Panc1 (cell line): ENCODE data around the gene F2. TPM values are rescaled to one million over a fixed set of nuclear protein-coding genes. Genes with fewer than 3 reads are reported as not detected.

Experiments
- ATAC-seq: fragments of 200-7000 bp; cut with Tn5 transposase; 2 replicates; pipeline ENCODE4 v1.9.1; 2020; ENCODE audit warnings: mild to moderate bottlenecking, moderate library complexity
- BruUV-seq: library from RNA; stranded (reverse); fragments of 400-500 nt; replicated peaks from 2 replicates; lab custom pipeline; 2021; lab: Mats Ljungman, UMichigan
- CTCF ChIA-PET: fragments of 300-600 bp; sonication (Branson Sonifier 250); formaldehyde crosslinking; loops from one replicate; lab custom pipeline; 2022; ENCODE audit warnings: antibody characterized with exemption; lab: Charles Lee
- POLR2A ChIA-PET: fragments of 300-600 bp; sonication (Branson Sonifier 250); formaldehyde crosslinking; loops from one replicate; lab custom pipeline; 2022; ENCODE audit warnings: antibody characterized with exemption; lab: Charles Lee
- DNase-seq: peaks from one replicate; pipeline ENCODE4 v3.0.0-alpha.2; 2010; ENCODE audit warnings: low read depth, low spot score
- H3K27ac ChIP-seq: 2 replicates; pipeline ENCODE4 v1.5.1; 2011; ENCODE audit warnings: mild to moderate bottlenecking, low read length, inconsistent platforms
- H3K27me3 ChIP-seq: fragments of 200-500 bp; sonication (Bioruptor generic); 2 replicates; pipeline ENCODE4 v1.6.0; 2014; ENCODE audit warnings: low read length, inconsistent platforms; ENCODE audit not compliant: control insufficient read depth, insufficient read depth
- H3K36me3 ChIP-seq: fragments of 200-500 bp; sonication (Bioruptor generic); 2 replicates; pipeline ENCODE4 v1.5.1; 2014; ENCODE audit warnings: inconsistent platforms, mild to moderate bottlenecking, low read length, moderate library complexity; ENCODE audit not compliant: control insufficient read depth, insufficient read depth
- H3K4me1 ChIP-seq: 2 replicates; pipeline ENCODE4 v1.5.1; 2011; ENCODE audit warnings: inconsistent platforms, mild to moderate bottlenecking, low read length, moderate library complexity; ENCODE audit not compliant: control insufficient read depth, insufficient read depth
- H3K4me3 ChIP-seq, 2 experiments: 2 replicates each; pipeline ENCODE4 v1.5.1; 2011 to 2012; ENCODE audit warnings: low read depth in 2 of 2, low read length in 2 of 2, mild to moderate bottlenecking in 2 of 2, inconsistent platforms in 1 of 2, moderate library complexity in 1 of 2
- H3K9me3 ChIP-seq: fragments of 200-500 bp; sonication (Bioruptor generic); 2 replicates; pipeline ENCODE4 v1.5.1; 2014; ENCODE audit warnings: low read depth, mild to moderate bottlenecking, inconsistent platforms, low read length, moderate library complexity; ENCODE audit not compliant: control insufficient read depth, insufficient read depth
- POLR2AphosphoS5 ChIP-seq: IDR thresholded peaks from 2 replicates; pipeline ENCODE4 v1.6.1; 2012; ENCODE audit warnings: mild to moderate bottlenecking, low read depth, low read length, moderate library complexity
- SIN3A ChIP-seq: IDR thresholded peaks from 2 replicates; pipeline ENCODE4 v1.6.1; 2012; ENCODE audit warnings: low read depth, mild to moderate bottlenecking, low read length, moderate library complexity, borderline replicate concordance; ENCODE audit not compliant: insufficient read depth
- TCF7L2 ChIP-seq: IDR thresholded peaks from 2 replicates; pipeline ENCODE4 v1.6.1; 2011; ENCODE audit warnings: mild to moderate bottlenecking, low read depth, low read length, inconsistent platforms
- in situ Hi-C: cut with HindIII; loops from 2 replicates; pipeline ENCODE4 v1.10.0; 2016; ENCODE audit warnings: low sequenced_read_pairs, low pct_unique_long_range_greater_than_20kb
- intact Hi-C: fragments of 100-400 bp; cut with micrococcal nuclease; formaldehyde crosslinking; loops from one replicate; pipeline ENCODE4 v1.10.0; 2022; ENCODE audit not compliant: unreplicated experiment
- total RNA-seq: library from RNA; stranded (reverse); gene quantifications from one replicate; pipeline ENCODE4 v1.2.1, GENCODE V29; 2021; ENCODE audit not compliant: unreplicated experiment
- TF ChIP-seq, protein P1 (sequence below): fragments of 450-650 bp; IDR thresholded peaks from 2 replicates; pipeline ENCODE4 v1.5.1; 2017; ENCODE audit warnings: mild to moderate bottlenecking
- TF ChIP-seq, protein P2 (sequence below), 2 experiments: IDR thresholded peaks; 2 replicates each; pipeline ENCODE4 v1.6.1; 2011 to 2012; ENCODE audit warnings: low read depth in 2 of 2, control low read depth in 1 of 2, low read length in 1 of 2, mild to moderate bottlenecking in 1 of 2, moderate library complexity in 1 of 2; ENCODE audit not compliant: insufficient read depth in 1 of 2

Gene F2
- total RNA-seq, 1 experiment from 2014 or later, result 0.64 TPM

DNA sequence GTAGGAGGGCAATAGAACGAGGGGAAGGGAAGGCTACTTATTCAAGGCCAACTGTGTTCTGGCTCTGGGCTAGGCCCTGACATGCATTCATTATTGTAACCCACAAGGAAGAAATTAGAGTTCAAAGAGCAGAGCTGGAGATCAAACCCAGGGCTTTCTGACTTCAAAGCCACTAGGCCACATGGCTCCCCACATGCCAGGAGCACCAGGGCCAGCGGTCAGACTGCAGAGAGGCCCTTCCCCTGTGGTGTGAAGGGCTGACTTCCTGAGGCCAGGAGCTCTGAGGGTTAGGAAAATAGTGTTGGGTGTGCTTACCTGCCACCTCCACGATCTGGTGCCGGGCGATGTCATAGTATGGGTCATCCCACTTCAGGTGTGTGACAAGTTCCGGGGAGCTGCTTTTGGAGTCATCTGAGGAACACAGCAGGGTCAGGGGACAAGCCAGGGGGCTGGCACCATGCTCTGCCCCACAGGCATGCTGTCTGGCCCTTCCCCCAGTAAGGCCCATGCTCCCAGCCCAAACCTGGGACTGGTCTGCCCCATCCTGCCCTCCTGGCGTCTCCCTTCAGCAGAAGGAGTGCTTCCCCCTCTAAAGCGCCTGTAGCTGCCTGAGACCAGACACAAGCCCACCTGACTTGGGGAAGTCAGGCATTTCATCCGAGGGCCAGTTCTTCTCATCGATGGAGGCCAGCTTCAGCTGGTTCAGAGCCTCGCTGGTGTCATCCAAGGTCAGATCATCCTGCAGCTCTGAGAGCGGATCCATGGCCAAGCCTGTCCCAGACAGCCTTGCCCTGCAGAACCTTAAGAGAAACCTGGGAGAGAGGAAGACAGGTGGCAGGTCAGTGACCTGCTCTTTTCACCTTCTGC, 23.4 kb upstream of the F2 start:
- Histone ChIP-seq H3K27ac (no peak overlapping the region), H3K4me3 (no peak overlapping the region), H3K4me1 (no peaks in the 10 kb centered on the region; the same call in 1 of the 2 replicates), H3K27me3 (no peaks in the 10 kb centered on the region), H3K36me3 (no peaks in the 10 kb centered on the region), H3K9me3 (no peaks in the 10 kb centered on the region)
- ChIA-PET CTCF (no interaction called here), POLR2A (interaction anchor here (0.5 to 0.6 kb wide), 3 partner anchors 35 to 336 kb away, joined by 3 to 10 read pairs (median 8); no protein-coding TSS in a partner anchor)
- no TSS peak for BruUV-seq
- in situ Hi-C loops, result no loop called here
- TF ChIP-seq POLR2AphosphoS5 (no peak), TCF7L2 (no peak), SIN3A (no peak)
- TF ChIP-seq, protein P1, sequence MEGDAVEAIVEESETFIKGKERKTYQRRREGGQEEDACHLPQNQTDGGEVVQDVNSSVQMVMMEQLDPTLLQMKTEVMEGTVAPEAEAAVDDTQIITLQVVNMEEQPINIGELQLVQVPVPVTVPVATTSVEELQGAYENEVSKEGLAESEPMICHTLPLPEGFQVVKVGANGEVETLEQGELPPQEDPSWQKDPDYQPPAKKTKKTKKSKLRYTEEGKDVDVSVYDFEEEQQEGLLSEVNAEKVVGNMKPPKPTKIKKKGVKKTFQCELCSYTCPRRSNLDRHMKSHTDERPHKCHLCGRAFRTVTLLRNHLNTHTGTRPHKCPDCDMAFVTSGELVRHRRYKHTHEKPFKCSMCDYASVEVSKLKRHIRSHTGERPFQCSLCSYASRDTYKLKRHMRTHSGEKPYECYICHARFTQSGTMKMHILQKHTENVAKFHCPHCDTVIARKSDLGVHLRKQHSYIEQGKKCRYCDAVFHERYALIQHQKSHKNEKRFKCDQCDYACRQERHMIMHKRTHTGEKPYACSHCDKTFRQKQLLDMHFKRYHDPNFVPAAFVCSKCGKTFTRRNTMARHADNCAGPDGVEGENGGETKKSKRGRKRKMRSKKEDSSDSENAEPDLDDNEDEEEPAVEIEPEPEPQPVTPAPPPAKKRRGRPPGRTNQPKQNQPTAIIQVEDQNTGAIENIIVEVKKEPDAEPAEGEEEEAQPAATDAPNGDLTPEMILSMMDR, result no peak
- TF ChIP-seq, protein P2, sequence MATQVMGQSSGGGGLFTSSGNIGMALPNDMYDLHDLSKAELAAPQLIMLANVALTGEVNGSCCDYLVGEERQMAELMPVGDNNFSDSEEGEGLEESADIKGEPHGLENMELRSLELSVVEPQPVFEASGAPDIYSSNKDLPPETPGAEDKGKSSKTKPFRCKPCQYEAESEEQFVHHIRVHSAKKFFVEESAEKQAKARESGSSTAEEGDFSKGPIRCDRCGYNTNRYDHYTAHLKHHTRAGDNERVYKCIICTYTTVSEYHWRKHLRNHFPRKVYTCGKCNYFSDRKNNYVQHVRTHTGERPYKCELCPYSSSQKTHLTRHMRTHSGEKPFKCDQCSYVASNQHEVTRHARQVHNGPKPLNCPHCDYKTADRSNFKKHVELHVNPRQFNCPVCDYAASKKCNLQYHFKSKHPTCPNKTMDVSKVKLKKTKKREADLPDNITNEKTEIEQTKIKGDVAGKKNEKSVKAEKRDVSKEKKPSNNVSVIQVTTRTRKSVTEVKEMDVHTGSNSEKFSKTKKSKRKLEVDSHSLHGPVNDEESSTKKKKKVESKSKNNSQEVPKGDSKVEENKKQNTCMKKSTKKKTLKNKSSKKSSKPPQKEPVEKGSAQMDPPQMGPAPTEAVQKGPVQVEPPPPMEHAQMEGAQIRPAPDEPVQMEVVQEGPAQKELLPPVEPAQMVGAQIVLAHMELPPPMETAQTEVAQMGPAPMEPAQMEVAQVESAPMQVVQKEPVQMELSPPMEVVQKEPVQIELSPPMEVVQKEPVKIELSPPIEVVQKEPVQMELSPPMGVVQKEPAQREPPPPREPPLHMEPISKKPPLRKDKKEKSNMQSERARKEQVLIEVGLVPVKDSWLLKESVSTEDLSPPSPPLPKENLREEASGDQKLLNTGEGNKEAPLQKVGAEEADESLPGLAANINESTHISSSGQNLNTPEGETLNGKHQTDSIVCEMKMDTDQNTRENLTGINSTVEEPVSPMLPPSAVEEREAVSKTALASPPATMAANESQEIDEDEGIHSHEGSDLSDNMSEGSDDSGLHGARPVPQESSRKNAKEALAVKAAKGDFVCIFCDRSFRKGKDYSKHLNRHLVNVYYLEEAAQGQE (IDR thresholded peaks at IDR 0.05; ENCODE audit: insufficient read depth in 1 of 2, low read depth in 2 of 2, low read length in 1 of 2), result no peak
- DNase-seq (no peak), ATAC-seq (no peak)
- intact Hi-C loops, result no loop called here

DNA sequence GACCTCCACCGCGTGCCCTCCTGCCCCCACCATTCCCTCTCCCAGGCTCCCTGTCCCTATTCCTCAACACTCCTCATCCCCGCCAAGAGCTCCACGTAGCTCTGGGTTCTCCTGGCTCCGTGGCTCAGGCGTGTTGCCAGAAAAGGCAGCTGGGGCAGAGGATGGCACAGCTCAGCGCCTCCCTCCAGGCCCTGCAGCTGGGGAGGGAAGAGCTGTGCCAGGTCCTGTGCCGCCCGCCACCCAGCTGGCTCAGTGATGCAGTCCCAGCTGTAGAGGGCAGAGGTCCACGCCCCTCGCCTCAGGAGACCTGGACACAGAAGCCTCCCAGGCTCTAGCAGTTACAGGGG, 22.8 kb upstream of the F2 start:
- Histone ChIP-seq H3K9me3 (no peaks in the 10 kb centered on the region), H3K36me3 (no peaks in the 10 kb centered on the region; the same call in 1 of the 2 replicates), H3K27me3 (no peaks in the 10 kb centered on the region), H3K27ac (no peak overlapping the region), H3K4me3 (no peak overlapping the region), H3K4me1 (no peaks in the 10 kb centered on the region; the same call in 1 of the 2 replicates)
- TF ChIP-seq SIN3A (no peak), TCF7L2 (no peak), POLR2AphosphoS5 (no peak)
- TF ChIP-seq, protein P1, result no peak
- TF ChIP-seq, protein P2 (IDR thresholded peaks at IDR 0.05; ENCODE audit: insufficient read depth in 1 of 2, low read depth in 2 of 2, low read length in 1 of 2), result no peak
- DNase-seq (no peak), ATAC-seq (no peak)
- in situ Hi-C loops, result no loop called here
- BruUV-seq, result no TSS peak
- CTCF ChIA-PET, result no interaction called here
- POLR2A ChIA-PET, result interaction anchor here (0.5 to 0.6 kb wide), 2 partner anchors 36 to 135 kb away, joined by 3 to 10 read pairs; no protein-coding TSS in a partner anchor
- intact Hi-C loops, result no loop called here
